ENCODE measurements around the gene SERPINA9. TPM values are rescaled to one million over a fixed set of nuclear protein-coding genes. Genes with fewer than 3 reads are reported as not detected.

SERPINA9 gene
- total RNA-seq, 3 donors from 2014 or later (not counting 1 experiment from before 2014, with no cell fraction given): not detected

DNA sequence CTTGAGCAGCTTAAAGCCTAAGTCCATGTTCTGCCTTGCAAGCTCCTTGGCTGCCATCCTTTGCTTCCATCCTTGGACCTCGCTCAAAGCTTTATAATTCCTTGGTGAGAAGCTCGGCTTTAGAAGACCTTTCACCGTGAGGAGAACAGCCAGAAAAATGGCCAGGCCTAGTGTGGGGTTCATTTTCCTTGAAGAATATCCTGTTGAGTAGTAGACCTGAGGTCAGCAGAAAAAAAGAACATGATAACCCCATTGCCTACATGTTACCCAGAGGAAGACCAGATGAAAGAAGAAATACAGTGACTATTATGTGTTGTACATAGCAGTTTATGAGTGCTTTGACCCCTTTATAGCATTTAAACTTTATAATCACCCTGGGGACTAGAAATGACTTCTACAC lies 22.2 kb upstream of the SERPINA9 start:
- H3K4me1 Mint-ChIP-seq: no peaks in the 10 kb centered on the region

DNA sequence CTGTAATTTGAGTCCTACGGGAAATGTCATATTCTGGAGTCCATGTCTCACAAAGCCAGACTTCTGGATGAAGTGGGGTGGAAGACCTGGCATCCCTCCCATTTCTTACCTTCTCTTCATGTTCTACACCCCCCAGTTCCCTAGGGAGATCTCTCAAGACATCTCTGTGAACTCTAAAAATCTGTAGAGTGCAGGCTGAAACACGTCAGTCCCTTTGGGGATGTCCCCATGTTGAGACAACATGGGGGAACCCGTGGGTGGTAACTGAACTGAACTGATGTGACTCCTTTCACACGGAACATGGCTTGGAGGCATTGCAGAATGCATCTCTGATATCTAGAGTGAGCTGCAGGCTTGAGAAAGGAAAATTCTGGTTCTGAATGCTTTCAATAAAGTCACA lies 18.1 kb upstream of the SERPINA9 start:
- WGBS (ENCODE audit: insufficient coverage): 80% methylated on average over 4 of the region's 4 CpGs
- TF ChIP-seq, protein P1, sequence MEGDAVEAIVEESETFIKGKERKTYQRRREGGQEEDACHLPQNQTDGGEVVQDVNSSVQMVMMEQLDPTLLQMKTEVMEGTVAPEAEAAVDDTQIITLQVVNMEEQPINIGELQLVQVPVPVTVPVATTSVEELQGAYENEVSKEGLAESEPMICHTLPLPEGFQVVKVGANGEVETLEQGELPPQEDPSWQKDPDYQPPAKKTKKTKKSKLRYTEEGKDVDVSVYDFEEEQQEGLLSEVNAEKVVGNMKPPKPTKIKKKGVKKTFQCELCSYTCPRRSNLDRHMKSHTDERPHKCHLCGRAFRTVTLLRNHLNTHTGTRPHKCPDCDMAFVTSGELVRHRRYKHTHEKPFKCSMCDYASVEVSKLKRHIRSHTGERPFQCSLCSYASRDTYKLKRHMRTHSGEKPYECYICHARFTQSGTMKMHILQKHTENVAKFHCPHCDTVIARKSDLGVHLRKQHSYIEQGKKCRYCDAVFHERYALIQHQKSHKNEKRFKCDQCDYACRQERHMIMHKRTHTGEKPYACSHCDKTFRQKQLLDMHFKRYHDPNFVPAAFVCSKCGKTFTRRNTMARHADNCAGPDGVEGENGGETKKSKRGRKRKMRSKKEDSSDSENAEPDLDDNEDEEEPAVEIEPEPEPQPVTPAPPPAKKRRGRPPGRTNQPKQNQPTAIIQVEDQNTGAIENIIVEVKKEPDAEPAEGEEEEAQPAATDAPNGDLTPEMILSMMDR (IDR thresholded peaks at IDR 0.05): no peak
- ATAC-seq (no peak), DNase-seq (no peak)
- Mint-ChIP-seq H3K27ac (no peak overlapping the region), H3K27me3 (ENCODE audit: low read depth in 2 of 2) (peaks cover 0 to 3% of the 10 kb centered on the region in 2 donors), H3K36me3 (no peaks in the 10 kb centered on the region), H3K4me1 (no peaks in the 10 kb centered on the region), H3K9me3 (no peaks in the 10 kb centered on the region), H3K4me3 (no peak overlapping the region)
- intact Hi-C loops (cut with micrococcal nuclease): no loop called here
- H3K4me3 ChIP-seq (ENCODE audit: low read length): no peak overlapping the region
- no peaks in the 10 kb centered on the region for H3K36me3 ChIP-seq (ENCODE audit: control insufficient read depth, insufficient read depth, low read length)
- no peak overlapping the region for H3K27ac ChIP-seq (ENCODE audit: low read length)
- no peaks in the 10 kb centered on the region for H3K27me3 ChIP-seq (ENCODE audit: control insufficient read depth, insufficient read depth, low read length)
- H3K4me1 ChIP-seq (ENCODE audit: control insufficient read depth, insufficient read depth, low read length): no peaks in the 10 kb centered on the region
- H3K9me3 ChIP-seq (ENCODE audit: control insufficient read depth, insufficient read depth, low read length): no peaks in the 10 kb centered on the region

More for the DNA sequence above, 22.2 kb upstream of the SERPINA9 start:
- no peak for DNase-seq
- no peaks in the 10 kb centered on the region for H3K27me3 ChIP-seq (ENCODE audit: control insufficient read depth, insufficient read depth, low read length)
- Mint-ChIP-seq H3K9me3 (no peaks in the 10 kb centered on the region), H3K27ac (no peak overlapping the region), H3K27me3 (ENCODE audit: low read depth in 2 of 2) (peaks cover 0 to 6% of the 10 kb centered on the region in 2 donors), H3K36me3 (no peaks in the 10 kb centered on the region), H3K4me3 (no peak overlapping the region)
- intact Hi-C loops (cut with micrococcal nuclease): no loop called here
- TF ChIP-seq, protein P1 (IDR thresholded peaks at IDR 0.05): no peak
- H3K9me3 ChIP-seq (ENCODE audit: control insufficient read depth, insufficient read depth, low read length): no peaks in the 10 kb centered on the region
- H3K4me1 ChIP-seq (ENCODE audit: control insufficient read depth, insufficient read depth, low read length): no peaks in the 10 kb centered on the region
- 89% methylated on average over 3 of the region's 3 CpGs for WGBS (ENCODE audit: insufficient coverage)
- no peaks in the 10 kb centered on the region for H3K36me3 ChIP-seq (ENCODE audit: control insufficient read depth, insufficient read depth, low read length)
- no peak for ATAC-seq
- H3K4me3 ChIP-seq (ENCODE audit: low read length): no peak overlapping the region
- no peak overlapping the region for H3K27ac ChIP-seq (ENCODE audit: low read length)

DNA sequence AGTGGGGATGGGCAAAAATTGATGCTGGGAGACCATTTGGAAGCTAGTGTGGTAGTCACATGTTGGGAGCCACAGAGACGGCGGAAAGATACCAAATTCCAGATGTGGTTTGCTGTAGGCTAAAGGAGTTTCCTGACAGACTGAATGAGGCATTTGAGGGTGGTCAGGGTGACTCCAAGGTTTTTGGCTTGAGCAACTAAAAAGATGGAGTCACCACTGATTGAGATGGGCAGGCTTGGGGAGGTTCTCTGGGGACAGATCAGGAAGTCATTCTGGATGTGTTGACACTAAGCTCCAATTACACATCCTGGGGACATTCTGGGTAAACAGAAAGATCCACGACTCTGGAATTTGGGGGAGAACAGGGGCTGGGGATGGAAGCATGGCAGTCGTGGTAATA lies 15.5 kb upstream of the SERPINA9 start:
- WGBS (ENCODE audit: insufficient coverage): 47% methylated on average over 4 of the region's 4 CpGs
- intact Hi-C loops (cut with micrococcal nuclease): no loop called here

DNA sequence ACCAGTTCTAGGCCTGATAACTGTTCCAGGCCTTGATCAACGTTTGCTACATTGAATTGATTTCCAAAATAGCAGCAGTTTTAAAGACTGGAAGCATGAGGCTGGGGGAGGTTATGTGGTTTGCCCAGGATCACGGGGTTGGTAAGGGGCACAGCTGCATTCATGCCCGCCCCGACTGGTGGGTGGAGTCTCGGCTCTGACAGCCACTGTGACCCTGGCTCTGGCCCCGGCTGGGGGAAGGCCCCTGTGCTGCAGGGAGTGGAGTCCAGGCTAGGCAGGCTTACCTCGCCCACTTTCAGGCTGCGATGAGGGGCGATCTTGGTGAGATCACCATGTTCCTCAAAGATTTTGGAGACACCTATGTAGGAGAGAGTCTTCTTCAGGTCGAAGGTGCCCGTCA lies 13.3 kb upstream of the SERPINA9 start:
- no peaks in the 10 kb centered on the region for H3K9me3 Mint-ChIP-seq
- Histone ChIP-seq H3K4me3 (ENCODE audit: low read length) (no peak overlapping the region), H3K4me1 (ENCODE audit: control insufficient read depth, insufficient read depth, low read length) (peaks cover 9% of the 10 kb centered on the region), H3K9me3 (ENCODE audit: control insufficient read depth, insufficient read depth, low read length) (no peaks in the 10 kb centered on the region), H3K27me3 (ENCODE audit: control insufficient read depth, insufficient read depth, low read length) (peaks cover 7% of the 10 kb centered on the region), H3K36me3 (ENCODE audit: control insufficient read depth, insufficient read depth, low read length) (no peaks in the 10 kb centered on the region), H3K27ac (ENCODE audit: low read length) (no peak overlapping the region)
- H3K27ac Mint-ChIP-seq: no peak overlapping the region
- no peaks in the 10 kb centered on the region for H3K4me1 Mint-ChIP-seq
- intact Hi-C loops (cut with micrococcal nuclease): no loop called here
- no peaks in the 10 kb centered on the region for H3K36me3 Mint-ChIP-seq
- TF ChIP-seq, protein P1 (IDR thresholded peaks at IDR 0.05): no peak
- H3K4me3 Mint-ChIP-seq: no peak overlapping the region
- WGBS (ENCODE audit: insufficient coverage): 71% methylated on average over 11 of the region's 11 CpGs
- H3K27me3 Mint-ChIP-seq (ENCODE audit: low read depth in 2 of 2): peaks cover 5 to 7% of the 10 kb centered on the region in 2 donors
- no peak for DNase-seq
- ATAC-seq: no peak

More for the DNA sequence above, 15.5 kb upstream of the SERPINA9 start:
- Histone ChIP-seq H3K4me1 (ENCODE audit: control insufficient read depth, insufficient read depth, low read length) (peaks cover 2% of the 10 kb centered on the region), H3K27me3 (ENCODE audit: control insufficient read depth, insufficient read depth, low read length) (peaks cover 3% of the 10 kb centered on the region), H3K4me3 (ENCODE audit: low read length) (no peak overlapping the region), H3K9me3 (ENCODE audit: control insufficient read depth, insufficient read depth, low read length) (no peaks in the 10 kb centered on the region), H3K27ac (ENCODE audit: low read length) (no peak overlapping the region), H3K36me3 (ENCODE audit: control insufficient read depth, insufficient read depth, low read length) (no peaks in the 10 kb centered on the region)
- H3K4me1 Mint-ChIP-seq: no peaks in the 10 kb centered on the region
- DNase-seq: no peak
- peaks cover 0 to 3% of the 10 kb centered on the region in 2 donors for H3K27me3 Mint-ChIP-seq (ENCODE audit: low read depth in 2 of 2)
- no peak overlapping the region for H3K27ac Mint-ChIP-seq
- H3K9me3 Mint-ChIP-seq: no peaks in the 10 kb centered on the region
- no peak overlapping the region for H3K4me3 Mint-ChIP-seq
- ATAC-seq: no peak
- TF ChIP-seq, protein P1 (IDR thresholded peaks at IDR 0.05): no peak
- no peaks in the 10 kb centered on the region for H3K36me3 Mint-ChIP-seq
